Endothelial cell of umbilical vein (primary cell): ENCODE results near the gene DCC. TPM values are rescaled to one million over a fixed set of nuclear protein-coding genes. Genes with fewer than 3 reads are reported as not detected.

Experiments
- BruUV-seq: library from RNA; stranded (reverse); fragments of 400-500 nt; replicated peaks from 2 replicates; lab custom pipeline; 2021; lab: Mats Ljungman, UMichigan
- CTCF ChIA-PET: fragments of 300-600, 350-600 bp; sonication (Branson Sonifier 250); formaldehyde crosslinking; loops from one replicate; lab custom pipeline; 2021; ENCODE audit warnings: antibody characterized with exemption, inconsistent platforms; lab: Charles Lee
- POLR2A ChIA-PET: fragments of 300-600, 350-600 bp; sonication (Branson Sonifier 250); formaldehyde crosslinking; loops from one replicate; lab custom pipeline; 2021; ENCODE audit warnings: antibody characterized with exemption, inconsistent platforms; lab: Charles Lee
- DNase-seq: peaks from one replicate; pipeline ENCODE4 v3.0.0-alpha.2; 2011; ENCODE audit warnings: low read depth, low spot score
- FAIRE-seq: peaks from 2 replicates; lab custom pipeline; 2011; peaks lifted over from hg19 to GRCh38; lab: Jason Lieb, UNC
- H2AFZ ChIP-seq: 2 replicates; pipeline ENCODE4 v1.6.0; 2012; ENCODE audit warnings: low read depth, low read length, control low read depth, inconsistent platforms
- H3K27ac ChIP-seq: 2 replicates; pipeline ENCODE4 v1.5.1; 2011; ENCODE audit warnings: low read depth, mild to moderate bottlenecking, control low read depth, low read length, moderate library complexity; ENCODE audit not compliant: insufficient read depth
- H3K27me3 ChIP-seq, 2 experiments: 2 replicates each; pipeline versions ENCODE4 v1.6.0 to v1.6.1; 2011; ENCODE audit warnings: low read length in 2 of 2, mixed read lengths in 1 of 2; ENCODE audit not compliant: control insufficient read depth in 2 of 2, insufficient read depth in 2 of 2
- H3K36me3 ChIP-seq, 2 experiments: 2 replicates in 1 of 2; 3 replicates in 1 of 2; pipeline ENCODE4 v1.5.1; 2011; ENCODE audit warnings: low read length in 2 of 2, mild to moderate bottlenecking in 1 of 2, moderate library complexity in 1 of 2; ENCODE audit not compliant: control insufficient read depth in 2 of 2, insufficient read depth in 2 of 2; ENCODE audit errors: extremely low read depth in 1 of 2
- H3K4me1 ChIP-seq: 3 replicates; pipeline ENCODE4 v1.5.1; 2011; ENCODE audit warnings: mild to moderate bottlenecking, low read length; ENCODE audit not compliant: control insufficient read depth, insufficient read depth; ENCODE audit errors: extremely low read depth
- H3K4me2 ChIP-seq: 2 replicates; pipeline ENCODE4 v1.6.1; 2011; ENCODE audit warnings: low read length, control low read depth, mixed read lengths; ENCODE audit not compliant: insufficient read depth
- H3K4me3 ChIP-seq, 3 experiments: fragments of 200-600 bp in 1 of 3; sonication (generic), shearing (Covaris generic) in 1 of 3; replicated peaks in 1 of 3; 2 replicates each; pipeline ENCODE4 v1.5.1; 2011 to 2016; ENCODE audit warnings: control low read depth in 3 of 3, low read length in 3 of 3, mild to moderate bottlenecking in 2 of 3, inconsistent platforms in 1 of 3, low read depth in 1 of 3, moderate library complexity in 1 of 3; ENCODE audit not compliant: insufficient read depth in 1 of 3
- H3K79me2 ChIP-seq: 2 replicates; pipeline ENCODE4 v1.6.0; 2012; ENCODE audit warnings: low read length, inconsistent platforms; ENCODE audit not compliant: control insufficient read depth, insufficient read depth
- H3K9ac ChIP-seq: replicated peaks from 2 replicates; pipeline ENCODE3; 2011; ENCODE audit warnings: low read length, control low read depth; ENCODE audit not compliant: insufficient read depth; ENCODE audit errors: extremely low read depth
- H3K9me1 ChIP-seq: replicated peaks from 3 replicates; pipeline ENCODE4 v1.6.0; 2011; ENCODE audit warnings: mild to moderate bottlenecking, low read length; ENCODE audit not compliant: control insufficient read depth, insufficient read depth; ENCODE audit errors: extremely low read depth
- H3K9me3 ChIP-seq: replicated peaks from 2 replicates; pipeline ENCODE4 v1.5.1; 2012; ENCODE audit warnings: low read length, inconsistent platforms; ENCODE audit not compliant: control insufficient read depth, insufficient read depth
- H4K20me1 ChIP-seq: replicated peaks from 2 replicates; pipeline ENCODE3; 2011; ENCODE audit warnings: mild to moderate bottlenecking, low read length; ENCODE audit not compliant: control insufficient read depth, insufficient read depth; ENCODE audit errors: extremely low read depth
- CTCF ChIP-seq, 2 donors: IDR thresholded peaks; 1 replicate in 1 of 2; 2 replicates in 1 of 2; pipeline ENCODE4 v1.5.1; 2011; ENCODE audit warnings: low read length in 2 of 2, mild to moderate bottlenecking in 2 of 2, moderate library complexity in 2 of 2, control low read depth in 1 of 2, inconsistent platforms in 1 of 2, low read depth in 1 of 2; ENCODE audit not compliant: insufficient read depth in 1 of 2; ENCODE audit errors: extremely low read depth in 1 of 2
- EZH2 ChIP-seq: IDR thresholded peaks from 2 replicates; pipeline ENCODE4 v1.6.1; 2012; ENCODE audit warnings: borderline replicate concordance, low read depth, mild to moderate bottlenecking, moderate library complexity, low read length, inconsistent platforms; ENCODE audit not compliant: severe bottlenecking
- FOS ChIP-seq: IDR thresholded peaks from 2 replicates; pipeline ENCODE4 v1.6.1; 2011; ENCODE audit warnings: mild to moderate bottlenecking, low read length, moderate library complexity, borderline replicate concordance; ENCODE audit not compliant: insufficient read depth
- GATA2 ChIP-seq: IDR thresholded peaks from 2 replicates; pipeline ENCODE4 v1.7.0; 2011; ENCODE audit warnings: low read depth, mild to moderate bottlenecking, moderate library complexity, mixed read lengths, low read length; ENCODE audit not compliant: insufficient read length, insufficient read depth
- JUN ChIP-seq: IDR thresholded peaks from 2 replicates; pipeline ENCODE4 v1.6.1; 2011; ENCODE audit warnings: borderline replicate concordance, low read depth; ENCODE audit not compliant: insufficient read length, insufficient read depth
- MAX ChIP-seq: IDR thresholded peaks from 2 replicates; pipeline ENCODE4 v1.6.1; 2011; ENCODE audit not compliant: insufficient read depth, insufficient read length
- MYC ChIP-seq: IDR thresholded peaks from one replicate; pipeline ENCODE4 v1.6.1; 2011; ENCODE audit warnings: mild to moderate bottlenecking, low read depth, low read length
- POLR2A ChIP-seq: IDR thresholded peaks from 2 replicates; pipeline ENCODE4 v1.6.1; 2012; ENCODE audit warnings: low read depth, mild to moderate bottlenecking, control low read depth, low read length
- POLR2AphosphoS5 ChIP-seq: IDR thresholded peaks from 2 replicates; pipeline ENCODE4 v1.6.1; 2012; ENCODE audit warnings: low read depth, mild to moderate bottlenecking, control low read depth, low read length, moderate library complexity; ENCODE audit not compliant: insufficient read depth
- dilution Hi-C: fragments of 300-500 bp; cut with MboI; formaldehyde crosslinking; loops from one replicate; pipeline ENCODE4 v1.15.0; 2019; ENCODE audit warnings: low sequenced_read_pairs; ENCODE audit not compliant: extremely low pct_ligation_motif_present
- intact Hi-C: fragments of 100-400 bp; cut with micrococcal nuclease; formaldehyde crosslinking; loops from one replicate; pipeline ENCODE4 v1.10.0; 2022
- polyA plus RNA-seq, 4 experiments: library from polyadenylated mRNA; depleted of rRNA in 3 of 4; stranded (reverse) in 3 of 4; unstranded in 1 of 4; fragments of >200 nt; gene quantifications; 2 replicates each; pipeline versions ENCODE4 v1.2.1 to v1.2.3, GENCODE V29; 2011 to 2012; ENCODE audit warnings: missing spikeins in 1 of 4
- total RNA-seq: library from RNA; stranded (reverse); gene quantifications from 2 replicates; pipeline ENCODE4 v1.2.3, GENCODE V29; 2021

DCC gene
- total and polyA plus RNA-seq, 2 donors (not counting 3 experiments of a cell fraction or from before 2014, with no cell fraction given) = not detected

GRCh38 chr18:53038608-53039007 lies 698.6 kb downstream of the DCC start:
- BruUV-seq = no TSS peak
- H3K27me3 ChIP-seq = no peaks in the 10 kb centered on the region
- TF ChIP-seq EZH2 = no peak
- no peak for TF ChIP-seq CTCF (IDR thresholded peaks at IDR 0.05; ENCODE audit: extremely low read depth in 1 of 2, insufficient read depth in 1 of 2, low read depth in 1 of 2, low read length in 2 of 2)
- TF ChIP-seq MYC = no peak
- no peak for TF ChIP-seq POLR2AphosphoS5
- no peak for TF ChIP-seq JUN
- no peak for TF ChIP-seq GATA2
- no peak for TF ChIP-seq MAX
- no peak for TF ChIP-seq FOS
- no peak for TF ChIP-seq POLR2A
- CTCF ChIA-PET = no interaction called here
- H3K4me1 ChIP-seq = no peaks in the 10 kb centered on the region
- no peaks in the 10 kb centered on the region for H3K36me3 ChIP-seq
- no peaks in the 10 kb centered on the region for H3K9me1 ChIP-seq
- POLR2A ChIA-PET = no interaction called here
- H3K9me3 ChIP-seq = no peaks in the 10 kb centered on the region
- dilution Hi-C loops (no loop called here), intact Hi-C loops (no loop called here)
- DNase-seq = no peak
- H4K20me1 ChIP-seq = no peaks in the 10 kb centered on the region
- FAIRE-seq = no peak
- H3K79me2 ChIP-seq = no peaks in the 10 kb centered on the region
- no peak overlapping the region for H3K4me2 ChIP-seq
- no peak overlapping the region for H2AFZ ChIP-seq
- H3K4me3 ChIP-seq = no peak overlapping the region
- no peak overlapping the region for H3K27ac ChIP-seq
- no peak overlapping the region for H3K9ac ChIP-seq
